Activated CD4-positive, alpha-beta T cell treated with anti-CD3 and anti-CD28 coated beads, Interleukin-2, amount 10 ng/mL, durations not matched to agents 24 days and 14 days (primary cell): Measurements from ENCODE around the gene SLC9C2. TPM values are rescaled to one million over a fixed set of nuclear protein-coding genes. Genes with fewer than 3 reads are reported as not detected.
"Not testable (repeated sequence)": the region's sequence is repeated elsewhere in the genome, so short reads cannot be mapped to it uniquely, and the experiment has no call there.

Experiments
- DNase-seq: peaks from one replicate; pipeline ENCODE4 v3.0.0; 2022
- H3K27ac Mint-ChIP-seq: one replicate; pipeline ENCODE4 v1.8.0; 2022; ENCODE audit warnings: mild to moderate bottlenecking, mixed read lengths
- H3K27me3 Mint-ChIP-seq: one replicate; pipeline ENCODE4 v1.8.0; 2022; ENCODE audit warnings: mixed read lengths
- H3K36me3 Mint-ChIP-seq: one replicate; pipeline ENCODE4 v1.8.0; 2022; ENCODE audit warnings: low read depth, mild to moderate bottlenecking, mixed read lengths
- H3K4me1 Mint-ChIP-seq: one replicate; pipeline ENCODE4 v1.8.0; 2021; ENCODE audit warnings: mixed read lengths
- H3K4me3 Mint-ChIP-seq: one replicate; pipeline ENCODE4 v1.8.0; 2022; ENCODE audit warnings: mild to moderate bottlenecking, moderate library complexity, mixed read lengths
- H3K9me3 Mint-ChIP-seq: one replicate; pipeline ENCODE4 v1.8.0; 2021; ENCODE audit warnings: mixed read lengths
- intact Hi-C: fragments of 100-400 bp; cut with micrococcal nuclease; formaldehyde crosslinking; loops from one replicate; pipeline ENCODE4 v1.15.1; 2023
- total RNA-seq: library from RNA; stranded (reverse); gene quantifications from 2 replicates; pipeline ENCODE4 v1.2.3, GENCODE V29; 2022

The SLC9C2 gene
- total RNA-seq, 1 donor from 2014 or later: not detected

- peaks cover 2% of the 10 kb centered on the region for H3K27me3 Mint-ChIP-seq
- peaks cover 3% of the 10 kb centered on the region for H3K4me1 Mint-ChIP-seq
- intact Hi-C loops: no loop called here
- H3K4me3 Mint-ChIP-seq: no peak overlapping the region
- no peak overlapping the region for H3K27ac Mint-ChIP-seq
- H3K36me3 Mint-ChIP-seq: no peaks in the 10 kb centered on the region
- no peaks in the 10 kb centered on the region for H3K9me3 Mint-ChIP-seq
- DNase-seq: no peak
These were observed 73.8 kb downstream of the SLC9C2 start for GRCh38 chr1:173529106-173529505.

DNA sequence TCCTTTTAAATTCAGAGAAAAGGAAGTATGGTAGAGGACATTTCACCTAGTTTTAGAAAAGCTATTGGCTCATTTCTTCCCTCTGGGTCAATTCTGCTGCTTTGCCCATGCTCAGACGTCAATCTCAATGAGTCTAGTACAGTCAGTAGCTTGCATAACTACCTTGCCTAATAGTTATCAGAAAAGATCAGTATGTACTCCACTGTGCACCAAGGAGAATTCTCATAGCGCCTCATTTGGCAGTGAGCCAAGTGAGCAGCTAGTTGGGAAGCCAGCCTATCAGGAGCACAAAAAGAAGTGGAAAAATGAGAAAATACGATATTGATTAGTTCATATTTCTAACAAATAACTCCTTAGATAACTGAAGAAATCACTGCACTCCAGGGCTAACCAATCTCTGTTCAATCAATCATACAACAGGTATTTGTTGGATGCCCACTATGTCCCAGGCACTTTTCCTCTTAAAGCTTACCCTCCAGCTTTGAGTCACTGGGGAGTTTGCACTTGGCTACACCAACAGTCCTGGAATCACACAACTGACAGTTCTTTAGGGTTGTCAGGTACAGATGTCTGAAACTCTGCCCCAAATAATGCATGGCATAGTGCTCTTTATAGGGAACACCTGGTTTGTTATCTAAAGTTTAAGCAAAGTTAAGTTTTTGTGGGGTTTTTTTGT is 75.6 kb downstream of the SLC9C2 start:
- intact Hi-C loops: no loop called here
- no peaks in the 10 kb centered on the region for H3K9me3 Mint-ChIP-seq

DNA sequence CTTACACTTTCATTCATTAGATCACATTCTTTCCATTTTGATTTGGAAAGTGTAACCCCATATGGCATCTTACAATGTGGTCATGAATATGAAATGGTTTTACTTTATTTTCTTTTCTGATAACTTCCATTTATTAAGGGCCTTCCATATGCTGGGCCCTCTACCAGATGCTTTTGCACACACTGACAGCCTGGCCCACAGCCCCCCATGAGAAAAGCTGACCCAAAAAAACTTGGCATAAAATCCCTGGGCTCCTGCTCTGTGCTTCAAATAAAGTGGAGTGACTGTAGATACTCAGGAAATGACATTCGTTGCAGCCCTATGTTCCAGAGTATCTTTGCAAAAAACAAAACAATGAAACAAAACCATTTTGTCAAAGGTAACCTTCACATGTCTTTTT is 76.9 kb downstream of the SLC9C2 start:
- Mint-ChIP-seq H3K9me3 (no peaks in the 10 kb centered on the region), H3K27ac (no peak overlapping the region), H3K4me1 (no peaks in the 10 kb centered on the region), H3K36me3 (no peaks in the 10 kb centered on the region), H3K4me3 (no peak overlapping the region), H3K27me3 (peaks cover 2% of the 10 kb centered on the region)
- no peak for DNase-seq
- intact Hi-C loops: no loop called here

More for the DNA sequence above, 75.6 kb downstream of the SLC9C2 start:
- no peak overlapping the region for H3K4me3 Mint-ChIP-seq
- peaks cover 2% of the 10 kb centered on the region for H3K27me3 Mint-ChIP-seq
- DNase-seq: no peak
- H3K36me3 Mint-ChIP-seq: no peaks in the 10 kb centered on the region
- H3K27ac Mint-ChIP-seq: no peak overlapping the region
- peaks cover 3% of the 10 kb centered on the region for H3K4me1 Mint-ChIP-seq

DNA sequence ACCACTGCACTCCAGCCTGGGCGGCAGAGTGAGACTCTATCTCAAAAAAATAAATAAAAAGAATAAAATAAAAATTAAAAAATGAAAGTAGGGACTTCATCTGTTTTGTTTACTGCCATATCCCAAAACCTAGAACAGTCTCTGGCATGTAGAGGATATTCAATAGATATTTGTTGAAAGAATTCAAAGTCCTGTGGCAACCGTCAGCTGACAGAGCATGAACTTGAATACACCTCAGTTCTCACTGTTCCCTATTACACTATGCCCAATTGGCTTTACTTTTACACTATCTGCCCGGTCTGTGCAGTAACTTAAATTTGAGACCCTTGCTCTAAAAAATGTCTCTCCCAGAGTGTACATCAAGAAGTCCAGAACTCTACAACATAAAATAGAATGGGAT is 79.5 kb downstream of the SLC9C2 start:
- Mint-ChIP-seq H3K27me3 (peaks cover 2% of the 10 kb centered on the region), H3K27ac (no peak overlapping the region), H3K36me3 (no peaks in the 10 kb centered on the region), H3K9me3 (no peaks in the 10 kb centered on the region), H3K4me1 (peaks cover 1% of the 10 kb centered on the region), H3K4me3 (no peak overlapping the region)
- no peak for DNase-seq
- intact Hi-C loops: no loop called here

- H3K27ac Mint-ChIP-seq: no peak overlapping the region
- intact Hi-C loops: no loop called here
- no peaks in the 10 kb centered on the region for H3K27me3 Mint-ChIP-seq
- no peaks in the 10 kb centered on the region for H3K9me3 Mint-ChIP-seq
- no peak overlapping the region for H3K4me3 Mint-ChIP-seq
- peaks cover 4% of the 10 kb centered on the region for H3K4me1 Mint-ChIP-seq
- no peak for DNase-seq
- no peaks in the 10 kb centered on the region for H3K36me3 Mint-ChIP-seq
These were observed 82.1 kb downstream of the SLC9C2 start for GRCh38 chr1:173520799-173521198.

DNA sequence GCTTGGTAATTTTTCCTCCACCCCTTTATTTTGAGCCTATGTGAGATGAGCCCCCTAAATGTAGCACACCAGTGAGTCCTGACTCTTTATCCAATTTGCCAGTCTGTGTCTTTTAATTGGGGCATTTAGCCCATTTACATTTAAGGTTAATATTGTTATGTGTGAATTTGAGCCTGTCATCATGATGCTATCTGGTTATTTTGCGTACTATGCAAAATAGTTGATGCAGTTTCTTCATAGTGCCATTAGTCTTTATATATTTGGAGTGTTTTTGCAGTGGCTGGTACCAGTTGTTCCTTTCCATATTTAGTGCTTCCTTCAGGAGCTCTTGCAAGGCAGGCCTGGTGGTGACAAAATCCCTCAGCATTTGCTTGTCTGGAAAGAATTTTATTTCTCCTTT is 88.4 kb downstream of the SLC9C2 start:
- intact Hi-C loops, H3K36me3 Mint-ChIP-seq: not testable (repeated sequence)
- H3K27me3 Mint-ChIP-seq: peaks cover 13% of the 10 kb centered on the region

DNA sequence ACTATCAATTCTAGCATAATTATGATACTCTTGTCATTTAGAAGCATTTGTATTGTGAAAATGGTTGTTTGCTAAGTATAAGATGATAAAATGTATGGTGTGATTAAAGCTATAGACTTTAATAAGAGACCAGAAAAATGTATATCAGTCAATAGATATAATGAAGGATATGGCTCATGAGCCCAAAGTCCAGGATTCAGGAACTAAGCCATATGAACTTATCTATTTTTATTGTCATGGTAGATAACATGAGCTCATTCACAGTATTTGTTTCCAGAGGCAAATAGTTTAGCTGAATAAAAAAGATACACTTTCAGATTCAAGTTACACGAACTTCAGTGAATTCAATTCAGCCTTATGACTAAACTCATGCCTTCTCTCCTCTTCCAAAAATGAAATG is 93.1 kb downstream of the SLC9C2 start:
- Mint-ChIP-seq H3K36me3 (no peaks in the 10 kb centered on the region), H3K27me3 (peaks cover 9% of the 10 kb centered on the region), H3K4me3 (no peak overlapping the region), H3K27ac (no peak overlapping the region), H3K4me1 (no peaks in the 10 kb centered on the region), H3K9me3 (peaks cover 9% of the 10 kb centered on the region)
- DNase-seq: no peak
- intact Hi-C loops: no loop called here

More for the DNA sequence above, 88.4 kb downstream of the SLC9C2 start:
- DNase-seq, H3K4me3 Mint-ChIP-seq, H3K27ac Mint-ChIP-seq, H3K4me1 Mint-ChIP-seq: not testable (repeated sequence)
- H3K9me3 Mint-ChIP-seq: peaks cover 16% of the 10 kb centered on the region

DNA sequence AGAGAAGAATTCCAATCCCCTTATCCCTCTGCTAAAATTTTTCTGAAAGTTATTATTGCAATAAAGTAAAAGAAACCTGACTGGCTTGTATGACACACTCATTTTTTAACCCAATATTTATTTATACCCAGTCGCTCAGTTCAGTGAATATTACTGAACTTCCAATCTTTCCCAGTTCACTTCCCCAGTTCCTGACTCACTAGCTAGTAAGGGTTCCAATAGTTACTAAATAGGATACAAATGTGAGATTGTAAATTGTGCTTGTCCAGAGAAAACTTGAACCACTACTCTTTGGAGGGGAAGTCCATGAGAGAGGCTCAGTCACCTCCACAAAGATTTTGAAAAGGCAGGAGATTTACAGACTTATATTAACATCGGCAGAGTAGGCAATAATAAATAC is 94.3 kb downstream of the SLC9C2 start:
- Mint-ChIP-seq H3K4me3 (no peak overlapping the region), H3K9me3 (peaks cover 3% of the 10 kb centered on the region)
- intact Hi-C loops: no loop called here

DNA sequence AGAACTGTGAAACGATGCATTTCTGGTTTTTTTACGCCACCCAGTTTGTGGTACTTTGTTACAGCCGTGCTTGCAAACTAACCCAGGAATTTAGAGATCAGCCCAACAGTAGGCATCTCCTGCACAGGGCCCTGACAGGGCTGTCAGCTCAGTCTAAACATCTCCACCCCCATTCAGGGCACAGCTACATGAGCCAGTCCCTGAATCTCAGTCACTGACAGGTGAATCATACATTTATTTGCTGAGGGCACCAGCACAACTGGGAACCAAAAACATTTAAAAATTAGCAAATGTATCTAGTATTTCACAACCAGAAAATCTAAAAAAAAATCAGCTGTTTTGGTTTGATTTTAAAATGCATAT is 95.0 kb downstream of the SLC9C2 start:
- no peaks in the 10 kb centered on the region for H3K36me3 Mint-ChIP-seq
- no peaks in the 10 kb centered on the region for H3K4me1 Mint-ChIP-seq
- intact Hi-C loops: no loop called here
- H3K27ac Mint-ChIP-seq: no peak overlapping the region
- peaks cover 3% of the 10 kb centered on the region for H3K27me3 Mint-ChIP-seq
- no peak for DNase-seq
- H3K9me3 Mint-ChIP-seq: no peaks in the 10 kb centered on the region
- H3K4me3 Mint-ChIP-seq: no peak overlapping the region

More for the DNA sequence above, 94.3 kb downstream of the SLC9C2 start:
- Mint-ChIP-seq H3K27me3 (peaks cover 4% of the 10 kb centered on the region), H3K36me3 (no peaks in the 10 kb centered on the region), H3K27ac (no peak overlapping the region), H3K4me1 (no peaks in the 10 kb centered on the region)
- DNase-seq: no peak

DNA sequence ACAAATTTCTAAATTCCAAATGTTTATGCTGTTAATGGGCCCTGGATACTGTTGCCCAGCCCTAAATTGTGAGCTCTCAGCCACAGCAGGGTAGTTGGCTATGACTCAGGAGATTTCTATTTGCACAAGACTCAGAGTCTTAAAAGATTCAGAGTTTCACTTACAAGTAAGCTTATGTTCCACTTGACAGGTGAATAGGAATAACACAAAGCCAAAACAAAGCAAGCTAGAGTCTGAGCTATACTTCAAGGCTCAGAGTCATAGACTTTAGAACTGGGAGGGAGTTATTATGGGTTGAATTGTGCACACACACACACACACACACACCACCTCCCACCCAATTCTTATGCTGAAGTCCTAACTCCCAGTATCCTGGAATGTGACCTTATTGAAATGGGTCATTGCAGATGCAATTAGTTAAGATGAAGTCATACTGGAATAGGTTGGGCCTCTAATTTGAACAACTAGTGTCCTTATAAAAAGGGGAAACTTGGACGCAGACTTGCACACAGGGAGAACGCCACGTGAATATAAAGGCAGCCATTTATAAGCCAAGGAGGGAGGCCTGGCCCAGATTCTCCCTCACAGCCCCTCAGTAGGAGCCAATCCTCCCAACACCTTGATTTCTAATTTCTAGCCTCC is 95.5 kb downstream of the SLC9C2 start:
- intact Hi-C loops: no loop called here
- Mint-ChIP-seq H3K9me3 (no peaks in the 10 kb centered on the region), H3K27me3 (peaks cover 3% of the 10 kb centered on the region), H3K36me3 (no peaks in the 10 kb centered on the region), H3K4me3 (no peak overlapping the region), H3K27ac (no peak overlapping the region), H3K4me1 (no peaks in the 10 kb centered on the region)
- DNase-seq: no peak

- intact Hi-C loops: no loop called here
- DNase-seq: no peak
These were observed 96.4 kb downstream of the SLC9C2 start for GRCh38 chr1:173506437-173506836.

DNA sequence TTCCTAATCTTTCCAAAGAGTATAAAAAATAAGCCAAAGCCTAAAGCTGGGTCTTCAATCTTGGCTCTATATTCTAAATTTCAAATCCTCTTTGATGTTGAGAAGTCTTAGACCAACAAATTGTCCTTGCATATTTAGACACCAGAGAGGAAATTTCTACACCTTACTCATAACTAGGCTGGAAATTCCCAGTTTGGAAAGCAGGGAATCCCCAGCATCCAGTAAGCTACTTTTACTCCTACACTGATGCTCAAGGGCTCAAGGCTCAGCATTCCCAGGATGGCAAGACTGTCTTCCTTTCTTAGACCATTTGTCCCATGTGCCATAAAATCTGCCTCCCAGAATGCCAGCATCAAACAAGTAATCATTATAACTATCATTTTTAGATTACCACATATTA is 97.5 kb downstream of the SLC9C2 start:
- Mint-ChIP-seq H3K9me3 (no peaks in the 10 kb centered on the region), H3K27me3 (peaks cover 5% of the 10 kb centered on the region), H3K4me3 (no peak overlapping the region), H3K36me3 (no peaks in the 10 kb centered on the region), H3K27ac (no peak overlapping the region), H3K4me1 (no peaks in the 10 kb centered on the region)
- intact Hi-C loops: no loop called here
- DNase-seq: no peak

More at GRCh38 chr1:173506437-173506836, 96.4 kb downstream of the SLC9C2 start:
- no peak overlapping the region for H3K27ac Mint-ChIP-seq
- no peaks in the 10 kb centered on the region for H3K4me1 Mint-ChIP-seq
- H3K36me3 Mint-ChIP-seq: no peaks in the 10 kb centered on the region
- H3K4me3 Mint-ChIP-seq: no peak overlapping the region
- H3K27me3 Mint-ChIP-seq: peaks cover 3% of the 10 kb centered on the region
- H3K9me3 Mint-ChIP-seq: no peaks in the 10 kb centered on the region

GRCh38 chr1:173504268-173504667 is 98.6 kb downstream of the SLC9C2 start:
- peaks cover 3% of the 10 kb centered on the region for H3K9me3 Mint-ChIP-seq
- no peaks in the 10 kb centered on the region for H3K4me1 Mint-ChIP-seq
- no peak overlapping the region for H3K27ac Mint-ChIP-seq
- intact Hi-C loops: no loop called here
- DNase-seq: no peak
- peaks cover 5% of the 10 kb centered on the region for H3K27me3 Mint-ChIP-seq
- no peaks in the 10 kb centered on the region for H3K36me3 Mint-ChIP-seq
- H3K4me3 Mint-ChIP-seq: no peak overlapping the region

GRCh38 chr1:173503391-173503790 is 99.5 kb downstream of the SLC9C2 start:
- no peak overlapping the region for H3K27ac Mint-ChIP-seq

DNA sequence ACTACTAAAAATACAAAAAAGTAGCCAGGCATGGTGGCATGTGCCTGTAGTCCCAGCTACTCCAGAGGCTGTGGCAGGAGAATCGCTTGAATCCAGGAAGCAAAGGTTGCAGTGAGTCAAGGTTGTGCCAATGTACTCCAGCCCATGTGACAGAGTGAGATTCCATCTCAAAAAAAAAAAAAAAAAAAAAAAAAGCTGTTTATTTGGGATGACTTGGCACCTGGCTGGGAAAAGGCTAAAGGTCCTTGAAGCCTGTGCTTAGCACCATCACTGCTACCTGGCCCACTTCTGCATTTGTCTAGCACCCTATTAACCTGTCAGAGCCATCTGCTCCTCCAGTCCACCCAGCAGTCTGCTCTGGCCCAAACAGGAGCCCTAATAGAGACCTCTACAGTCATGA is 100.8 kb downstream of the SLC9C2 start:
- peaks cover 5% of the 10 kb centered on the region for H3K27me3 Mint-ChIP-seq
- peaks cover 3% of the 10 kb centered on the region for H3K9me3 Mint-ChIP-seq
- no peak overlapping the region for H3K27ac Mint-ChIP-seq
- H3K36me3 Mint-ChIP-seq: no peaks in the 10 kb centered on the region
- intact Hi-C loops: no loop called here
- no peak overlapping the region for H3K4me3 Mint-ChIP-seq
- no peaks in the 10 kb centered on the region for H3K4me1 Mint-ChIP-seq
- DNase-seq: no peak

More at GRCh38 chr1:173503391-173503790, 99.5 kb downstream of the SLC9C2 start:
- H3K9me3 Mint-ChIP-seq: peaks cover 3% of the 10 kb centered on the region
- no peak for DNase-seq
- H3K36me3 Mint-ChIP-seq: no peaks in the 10 kb centered on the region
- H3K4me3 Mint-ChIP-seq: no peak overlapping the region
- H3K27me3 Mint-ChIP-seq: peaks cover 5% of the 10 kb centered on the region
- intact Hi-C loops: no loop called here
- no peaks in the 10 kb centered on the region for H3K4me1 Mint-ChIP-seq
